ENCODE results near the gene UNC13A.

DNA sequence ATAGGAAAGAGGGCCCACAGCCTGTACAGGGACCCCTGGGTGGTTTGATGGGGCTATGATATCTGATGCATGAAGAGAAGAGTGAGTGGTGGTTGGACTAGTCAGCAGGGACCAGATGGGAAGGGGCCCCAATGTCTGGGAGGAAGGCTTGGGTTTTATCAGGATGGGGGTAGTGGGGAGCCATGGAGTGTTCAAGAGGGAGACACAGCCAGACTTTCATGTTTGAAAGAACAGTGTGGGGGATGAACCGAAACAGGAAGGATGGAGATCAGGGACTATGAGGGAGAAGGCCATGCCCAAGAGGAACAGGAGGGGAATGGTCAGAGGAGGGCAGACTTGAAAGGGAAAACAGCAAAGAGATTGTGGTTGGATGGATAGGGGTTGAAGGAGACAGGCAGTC is 63.1 kb downstream of the UNC13A start:
- TF ChIP-seq, protein P1, sequence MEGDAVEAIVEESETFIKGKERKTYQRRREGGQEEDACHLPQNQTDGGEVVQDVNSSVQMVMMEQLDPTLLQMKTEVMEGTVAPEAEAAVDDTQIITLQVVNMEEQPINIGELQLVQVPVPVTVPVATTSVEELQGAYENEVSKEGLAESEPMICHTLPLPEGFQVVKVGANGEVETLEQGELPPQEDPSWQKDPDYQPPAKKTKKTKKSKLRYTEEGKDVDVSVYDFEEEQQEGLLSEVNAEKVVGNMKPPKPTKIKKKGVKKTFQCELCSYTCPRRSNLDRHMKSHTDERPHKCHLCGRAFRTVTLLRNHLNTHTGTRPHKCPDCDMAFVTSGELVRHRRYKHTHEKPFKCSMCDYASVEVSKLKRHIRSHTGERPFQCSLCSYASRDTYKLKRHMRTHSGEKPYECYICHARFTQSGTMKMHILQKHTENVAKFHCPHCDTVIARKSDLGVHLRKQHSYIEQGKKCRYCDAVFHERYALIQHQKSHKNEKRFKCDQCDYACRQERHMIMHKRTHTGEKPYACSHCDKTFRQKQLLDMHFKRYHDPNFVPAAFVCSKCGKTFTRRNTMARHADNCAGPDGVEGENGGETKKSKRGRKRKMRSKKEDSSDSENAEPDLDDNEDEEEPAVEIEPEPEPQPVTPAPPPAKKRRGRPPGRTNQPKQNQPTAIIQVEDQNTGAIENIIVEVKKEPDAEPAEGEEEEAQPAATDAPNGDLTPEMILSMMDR (IDR thresholded peaks at IDR 0.05; ENCODE audit: insufficient read depth, low read length, poor library complexity, severe bottlenecking), result no peak
- no peak for TF ChIP-seq EZH2phosphoT487 (conservative IDR thresholded peaks at IDR 0.05; ENCODE audit: low read length)
